ENCODE data around the gene FCHO2. TPM values are rescaled to one million over a fixed set of nuclear protein-coding genes. Genes with fewer than 3 reads are reported as not detected.

The FCHO2 gene
- total and polyA plus RNA-seq, 10 of the 15 experiments (the other 5 are each of a cell fraction or from before 2014, with no cell fraction given) = 0.05 to 1.4 (median 0.18) TPM

DNA sequence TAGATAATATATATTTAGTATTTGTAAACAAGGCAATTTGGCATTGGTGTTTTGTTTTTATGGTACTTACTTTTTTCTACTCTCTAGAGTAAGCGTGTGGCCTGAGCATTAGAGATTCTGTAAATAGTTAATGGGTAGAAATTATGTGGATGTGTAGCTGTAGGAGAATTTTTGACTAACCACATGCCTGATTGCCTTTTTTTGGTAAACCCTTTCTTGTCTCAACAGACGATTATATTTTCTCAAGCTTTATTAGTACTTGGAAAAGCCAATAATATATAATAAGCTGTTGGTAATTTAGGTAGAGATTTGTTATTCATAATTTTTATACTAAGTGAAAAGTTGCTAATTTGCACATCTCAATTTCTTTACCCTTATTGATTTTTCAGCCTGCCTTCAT is 76.8 kb downstream of the FCHO2 start (continued):
- no peak for TF ChIP-seq IKZF1 (conservative IDR thresholded peaks at IDR 0.05)
- TF ChIP-seq, protein P1, sequence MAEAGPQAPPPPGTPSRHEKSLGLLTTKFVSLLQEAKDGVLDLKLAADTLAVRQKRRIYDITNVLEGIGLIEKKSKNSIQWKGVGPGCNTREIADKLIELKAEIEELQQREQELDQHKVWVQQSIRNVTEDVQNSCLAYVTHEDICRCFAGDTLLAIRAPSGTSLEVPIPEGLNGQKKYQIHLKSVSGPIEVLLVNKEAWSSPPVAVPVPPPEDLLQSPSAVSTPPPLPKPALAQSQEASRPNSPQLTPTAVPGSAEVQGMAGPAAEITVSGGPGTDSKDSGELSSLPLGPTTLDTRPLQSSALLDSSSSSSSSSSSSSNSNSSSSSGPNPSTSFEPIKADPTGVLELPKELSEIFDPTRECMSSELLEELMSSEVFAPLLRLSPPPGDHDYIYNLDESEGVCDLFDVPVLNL (IDR thresholded peaks at IDR 0.05; ENCODE audit: low read depth, low read length) = no peak

DNA sequence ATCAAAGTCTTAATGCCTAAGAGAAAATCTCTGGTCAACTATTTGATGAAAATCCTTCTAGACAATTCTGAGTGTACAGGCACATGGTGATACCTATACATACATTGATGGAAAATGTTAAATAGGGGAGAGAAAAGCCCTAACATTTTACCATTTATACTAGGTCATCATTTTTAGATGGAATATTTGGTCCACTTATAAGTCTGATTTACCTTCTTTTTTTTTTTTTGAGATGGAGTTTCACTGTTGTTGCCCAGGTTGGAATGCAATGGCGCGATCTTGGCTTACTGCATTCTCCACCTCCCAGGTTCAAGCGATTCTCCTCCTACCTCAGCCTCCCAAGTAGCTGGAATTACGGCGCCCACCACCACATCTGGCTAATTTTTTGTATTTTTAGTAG is 81.7 kb downstream of the FCHO2 start:
- SMC1A ChIA-PET (ENCODE audit: uncharacterized antibody, unreplicated experiment) = no interaction called here
- H2AFZ ChIP-seq (ENCODE audit: control insufficient read depth, low read depth, low read length) = no peak overlapping the region
- CTCF ChIA-PET = no interaction called here
- ATAC-seq (no peak), FAIRE-seq (no peak), DNase-seq (ENCODE audit: low read depth, low spot score) (no peak)
- intact Hi-C loops (cut with micrococcal nuclease; ENCODE audit: unreplicated experiment) (no loop called here), in situ Hi-C loops (cut with MboI) (no loop called here)
- no peak overlapping the region for H3K4me3 ChIP-seq
- RAD21 ChIA-PET (ENCODE audit: unreplicated experiment) = no interaction called here
- H3K9me3 ChIP-seq (replicated peaks; ENCODE audit: control insufficient read depth, insufficient read depth, low read length) = no peaks in the 10 kb centered on the region
- H3K36me3 ChIP-seq (ENCODE audit: control insufficient read depth in 2 of 2, insufficient read depth in 2 of 2, low read length in 1 of 2) = no peaks in the 10 kb centered on the region
- no peaks in the 10 kb centered on the region for H3K79me2 ChIP-seq (ENCODE audit: control insufficient read depth, insufficient read depth, low read length)
- WGBS (ENCODE audit: insufficient coverage, insufficient replicate concordance, low lambda C conversion rate, missing lambda C conversion rate) = no CpG with 5 or more reads among the region's 5 CpGs
- no peak overlapping the region for H3K9ac ChIP-seq (ENCODE audit: control insufficient read depth, insufficient read depth, low read length)
- BruUV-seq (replicated peaks) = no TSS peak
- H3K4me2 ChIP-seq (ENCODE audit: control insufficient read depth, insufficient read depth) = no peak overlapping the region
- no peak overlapping the region for H3K27ac ChIP-seq (ENCODE audit: control insufficient read depth, insufficient read depth)
- H3K27me3 ChIP-seq (replicated peaks in 1 of 2; ENCODE audit: control insufficient read depth in 2 of 2, insufficient read depth in 2 of 2, low read length in 1 of 2) = no peaks in the 10 kb centered on the region
- H4K20me1 ChIP-seq (ENCODE audit: control insufficient read depth, insufficient read depth) = no peaks in the 10 kb centered on the region
- H3K4me1 ChIP-seq (ENCODE audit: control insufficient read depth, insufficient read depth, low read length) = no peaks in the 10 kb centered on the region
- POLR2A ChIA-PET = no interaction called here
- TF ChIP-seq, protein P2, sequence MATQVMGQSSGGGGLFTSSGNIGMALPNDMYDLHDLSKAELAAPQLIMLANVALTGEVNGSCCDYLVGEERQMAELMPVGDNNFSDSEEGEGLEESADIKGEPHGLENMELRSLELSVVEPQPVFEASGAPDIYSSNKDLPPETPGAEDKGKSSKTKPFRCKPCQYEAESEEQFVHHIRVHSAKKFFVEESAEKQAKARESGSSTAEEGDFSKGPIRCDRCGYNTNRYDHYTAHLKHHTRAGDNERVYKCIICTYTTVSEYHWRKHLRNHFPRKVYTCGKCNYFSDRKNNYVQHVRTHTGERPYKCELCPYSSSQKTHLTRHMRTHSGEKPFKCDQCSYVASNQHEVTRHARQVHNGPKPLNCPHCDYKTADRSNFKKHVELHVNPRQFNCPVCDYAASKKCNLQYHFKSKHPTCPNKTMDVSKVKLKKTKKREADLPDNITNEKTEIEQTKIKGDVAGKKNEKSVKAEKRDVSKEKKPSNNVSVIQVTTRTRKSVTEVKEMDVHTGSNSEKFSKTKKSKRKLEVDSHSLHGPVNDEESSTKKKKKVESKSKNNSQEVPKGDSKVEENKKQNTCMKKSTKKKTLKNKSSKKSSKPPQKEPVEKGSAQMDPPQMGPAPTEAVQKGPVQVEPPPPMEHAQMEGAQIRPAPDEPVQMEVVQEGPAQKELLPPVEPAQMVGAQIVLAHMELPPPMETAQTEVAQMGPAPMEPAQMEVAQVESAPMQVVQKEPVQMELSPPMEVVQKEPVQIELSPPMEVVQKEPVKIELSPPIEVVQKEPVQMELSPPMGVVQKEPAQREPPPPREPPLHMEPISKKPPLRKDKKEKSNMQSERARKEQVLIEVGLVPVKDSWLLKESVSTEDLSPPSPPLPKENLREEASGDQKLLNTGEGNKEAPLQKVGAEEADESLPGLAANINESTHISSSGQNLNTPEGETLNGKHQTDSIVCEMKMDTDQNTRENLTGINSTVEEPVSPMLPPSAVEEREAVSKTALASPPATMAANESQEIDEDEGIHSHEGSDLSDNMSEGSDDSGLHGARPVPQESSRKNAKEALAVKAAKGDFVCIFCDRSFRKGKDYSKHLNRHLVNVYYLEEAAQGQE (IDR thresholded peaks at IDR 0.05; ENCODE audit: low read depth, low read length) = no peak
- TF ChIP-seq MXI1 (IDR thresholded peaks at IDR 0.05; ENCODE audit: low read depth, low read length) (no peak), KLF5 (IDR thresholded peaks at IDR 0.05; ENCODE audit: partially characterized antibody) (no peak)
- TF ChIP-seq, protein P3, sequence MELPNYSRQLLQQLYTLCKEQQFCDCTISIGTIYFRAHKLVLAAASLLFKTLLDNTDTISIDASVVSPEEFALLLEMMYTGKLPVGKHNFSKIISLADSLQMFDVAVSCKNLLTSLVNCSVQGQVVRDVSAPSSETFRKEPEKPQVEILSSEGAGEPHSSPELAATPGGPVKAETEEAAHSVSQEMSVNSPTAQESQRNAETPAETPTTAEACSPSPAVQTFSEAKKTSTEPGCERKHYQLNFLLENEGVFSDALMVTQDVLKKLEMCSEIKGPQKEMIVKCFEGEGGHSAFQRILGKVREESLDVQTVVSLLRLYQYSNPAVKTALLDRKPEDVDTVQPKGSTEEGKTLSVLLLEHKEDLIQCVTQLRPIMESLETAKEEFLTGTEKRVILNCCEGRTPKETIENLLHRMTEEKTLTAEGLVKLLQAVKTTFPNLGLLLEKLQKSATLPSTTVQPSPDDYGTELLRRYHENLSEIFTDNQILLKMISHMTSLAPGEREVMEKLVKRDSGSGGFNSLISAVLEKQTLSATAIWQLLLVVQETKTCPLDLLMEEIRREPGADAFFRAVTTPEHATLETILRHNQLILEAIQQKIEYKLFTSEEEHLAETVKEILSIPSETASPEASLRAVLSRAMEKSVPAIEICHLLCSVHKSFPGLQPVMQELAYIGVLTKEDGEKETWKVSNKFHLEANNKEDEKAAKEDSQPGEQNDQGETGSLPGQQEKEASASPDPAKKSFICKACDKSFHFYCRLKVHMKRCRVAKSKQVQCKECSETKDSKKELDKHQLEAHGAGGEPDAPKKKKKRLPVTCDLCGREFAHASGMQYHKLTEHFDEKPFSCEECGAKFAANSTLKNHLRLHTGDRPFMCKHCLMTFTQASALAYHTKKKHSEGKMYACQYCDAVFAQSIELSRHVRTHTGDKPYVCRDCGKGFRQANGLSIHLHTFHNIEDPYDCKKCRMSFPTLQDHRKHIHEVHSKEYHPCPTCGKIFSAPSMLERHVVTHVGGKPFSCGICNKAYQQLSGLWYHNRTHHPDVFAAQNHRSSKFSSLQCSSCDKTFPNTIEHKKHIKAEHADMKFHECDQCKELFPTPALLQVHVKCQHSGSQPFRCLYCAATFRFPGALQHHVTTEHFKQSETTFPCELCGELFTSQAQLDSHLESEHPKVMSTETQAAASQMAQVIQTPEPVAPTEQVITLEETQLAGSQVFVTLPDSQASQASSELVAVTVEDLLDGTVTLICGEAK (IDR thresholded peaks at IDR 0.05; ENCODE audit: borderline replicate concordance) = no peak
- TF ChIP-seq, protein P4, sequence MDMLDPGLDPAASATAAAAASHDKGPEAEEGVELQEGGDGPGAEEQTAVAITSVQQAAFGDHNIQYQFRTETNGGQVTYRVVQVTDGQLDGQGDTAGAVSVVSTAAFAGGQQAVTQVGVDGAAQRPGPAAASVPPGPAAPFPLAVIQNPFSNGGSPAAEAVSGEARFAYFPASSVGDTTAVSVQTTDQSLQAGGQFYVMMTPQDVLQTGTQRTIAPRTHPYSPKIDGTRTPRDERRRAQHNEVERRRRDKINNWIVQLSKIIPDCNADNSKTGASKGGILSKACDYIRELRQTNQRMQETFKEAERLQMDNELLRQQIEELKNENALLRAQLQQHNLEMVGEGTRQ (IDR thresholded peaks at IDR 0.05; ENCODE audit: borderline replicate concordance, low read depth, low read length) = no peak
- TF ChIP-seq, protein P5, sequence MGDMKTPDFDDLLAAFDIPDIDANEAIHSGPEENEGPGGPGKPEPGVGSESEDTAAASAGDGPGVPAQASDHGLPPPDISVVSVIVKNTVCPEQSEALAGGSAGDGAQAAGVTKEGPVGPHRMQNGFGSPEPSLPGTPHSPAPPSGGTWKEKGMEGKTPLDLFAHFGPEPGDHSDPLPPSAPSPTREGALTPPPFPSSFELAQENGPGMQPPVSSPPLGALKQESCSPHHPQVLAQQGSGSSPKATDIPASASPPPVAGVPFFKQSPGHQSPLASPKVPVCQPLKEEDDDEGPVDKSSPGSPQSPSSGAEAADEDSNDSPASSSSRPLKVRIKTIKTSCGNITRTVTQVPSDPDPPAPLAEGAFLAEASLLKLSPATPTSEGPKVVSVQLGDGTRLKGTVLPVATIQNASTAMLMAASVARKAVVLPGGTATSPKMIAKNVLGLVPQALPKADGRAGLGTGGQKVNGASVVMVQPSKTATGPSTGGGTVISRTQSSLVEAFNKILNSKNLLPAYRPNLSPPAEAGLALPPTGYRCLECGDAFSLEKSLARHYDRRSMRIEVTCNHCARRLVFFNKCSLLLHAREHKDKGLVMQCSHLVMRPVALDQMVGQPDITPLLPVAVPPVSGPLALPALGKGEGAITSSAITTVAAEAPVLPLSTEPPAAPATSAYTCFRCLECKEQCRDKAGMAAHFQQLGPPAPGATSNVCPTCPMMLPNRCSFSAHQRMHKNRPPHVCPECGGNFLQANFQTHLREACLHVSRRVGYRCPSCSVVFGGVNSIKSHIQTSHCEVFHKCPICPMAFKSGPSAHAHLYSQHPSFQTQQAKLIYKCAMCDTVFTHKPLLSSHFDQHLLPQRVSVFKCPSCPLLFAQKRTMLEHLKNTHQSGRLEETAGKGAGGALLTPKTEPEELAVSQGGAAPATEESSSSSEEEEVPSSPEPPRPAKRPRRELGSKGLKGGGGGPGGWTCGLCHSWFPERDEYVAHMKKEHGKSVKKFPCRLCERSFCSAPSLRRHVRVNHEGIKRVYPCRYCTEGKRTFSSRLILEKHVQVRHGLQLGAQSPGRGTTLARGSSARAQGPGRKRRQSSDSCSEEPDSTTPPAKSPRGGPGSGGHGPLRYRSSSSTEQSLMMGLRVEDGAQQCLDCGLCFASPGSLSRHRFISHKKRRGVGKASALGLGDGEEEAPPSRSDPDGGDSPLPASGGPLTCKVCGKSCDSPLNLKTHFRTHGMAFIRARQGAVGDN (IDR thresholded peaks at IDR 0.05) = no peak

Measured in GM12878 (cell line).